ENCODE measurements around the gene VWCE. TPM values are rescaled to one million over a fixed set of nuclear protein-coding genes. Genes with fewer than 3 reads are reported as not detected.

The VWCE gene
- total and polyA plus RNA-seq, 9 of the 15 experiments (the other 6 are each of a cell fraction or from before 2014, with no cell fraction given) = 0.06 to 1.6 (median 0.63) TPM; not detected in 1

DNA sequence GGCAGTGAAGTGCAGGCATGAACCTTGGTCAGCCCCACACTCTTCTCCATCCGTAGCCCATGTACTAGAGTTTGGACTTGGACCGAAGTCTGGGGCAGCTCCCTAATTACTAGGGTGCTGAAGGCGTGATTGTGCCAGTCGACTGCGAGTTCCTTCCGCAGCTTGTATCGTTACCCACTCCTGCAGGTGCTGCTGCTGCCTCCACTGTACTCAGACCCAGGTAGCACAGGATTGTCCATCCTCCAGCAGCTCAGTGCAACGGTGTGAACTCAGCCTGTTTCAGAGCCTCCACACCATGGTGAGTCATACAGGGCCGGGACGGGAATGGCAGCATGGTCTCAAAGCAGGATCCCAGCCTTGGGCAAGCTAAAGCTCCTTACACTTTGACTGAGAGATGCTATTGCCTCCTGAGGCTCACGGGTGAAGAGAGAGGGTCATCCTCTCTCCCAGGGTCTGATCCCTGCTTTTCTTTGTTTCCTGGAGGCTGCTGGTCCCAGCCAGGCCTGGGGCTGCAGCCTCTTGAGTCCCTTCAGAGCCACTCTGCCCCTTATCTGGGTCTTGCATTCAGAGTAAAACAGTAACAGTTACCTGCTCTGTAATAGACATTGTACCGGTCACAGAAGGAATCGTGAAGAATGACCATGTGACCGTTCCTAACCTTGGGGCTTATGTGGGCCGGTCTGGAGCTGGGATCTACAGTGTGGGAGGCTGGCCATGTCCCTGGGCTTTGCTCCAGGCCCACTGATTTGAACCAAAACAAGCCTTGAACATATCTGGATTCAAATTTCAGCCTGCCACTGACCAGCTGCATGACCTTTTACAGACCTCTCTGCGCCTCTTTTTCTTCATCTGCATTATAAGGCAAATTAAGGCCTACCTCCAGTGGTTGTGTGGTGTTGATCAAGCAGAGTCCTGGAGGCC lies 39.6 kb upstream of the VWCE start (continued):
- TF ChIP-seq, protein P1, sequence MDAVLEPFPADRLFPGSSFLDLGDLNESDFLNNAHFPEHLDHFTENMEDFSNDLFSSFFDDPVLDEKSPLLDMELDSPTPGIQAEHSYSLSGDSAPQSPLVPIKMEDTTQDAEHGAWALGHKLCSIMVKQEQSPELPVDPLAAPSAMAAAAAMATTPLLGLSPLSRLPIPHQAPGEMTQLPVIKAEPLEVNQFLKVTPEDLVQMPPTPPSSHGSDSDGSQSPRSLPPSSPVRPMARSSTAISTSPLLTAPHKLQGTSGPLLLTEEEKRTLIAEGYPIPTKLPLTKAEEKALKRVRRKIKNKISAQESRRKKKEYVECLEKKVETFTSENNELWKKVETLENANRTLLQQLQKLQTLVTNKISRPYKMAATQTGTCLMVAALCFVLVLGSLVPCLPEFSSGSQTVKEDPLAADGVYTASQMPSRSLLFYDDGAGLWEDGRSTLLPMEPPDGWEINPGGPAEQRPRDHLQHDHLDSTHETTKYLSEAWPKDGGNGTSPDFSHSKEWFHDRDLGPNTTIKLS (IDR thresholded peaks at IDR 0.05; ENCODE audit: borderline replicate concordance, low read depth) = 0 out of 2 replicates have a peak, but pooled peaks have one; percentile 23
- TF ChIP-seq MAZ (CRISPR knock-in tag; conservative IDR thresholded peaks at IDR 0.05 in 1 of 2, IDR thresholded peaks at IDR 0.05 in 1 of 2) (peak in 1 of 2 experiments; percentile 28; a peak in 1 of 4 replicates), CHCHD3 (CRISPR knock-in tag; IDR thresholded peaks at IDR 0.05) (no peak), RBFOX2 (IDR thresholded peaks at IDR 0.05; ENCODE audit: low read depth, low read length) (peak; percentile 46; the same call in 1 of the 2 replicates), PCBP2 (IDR thresholded peaks at IDR 0.05; ENCODE audit: low read depth, low read length, poor library complexity, severe bottlenecking) (no peak), ZBED1 (IDR thresholded peaks at IDR 0.05) (no peak), SMAD4 (CRISPR knock-in tag; conservative IDR thresholded peaks at IDR 0.05) (peak; percentile 42; the same call in 1 of the 2 replicates), ZNF551 (CRISPR knock-in tag; IDR thresholded peaks at IDR 0.05) (no peak), KHSRP (IDR thresholded peaks at IDR 0.05) (no peak), ZFP36 (IDR thresholded peaks at IDR 0.05; ENCODE audit: low read depth, low read length, partially characterized antibody) (no peak), EGR1 (conservative IDR thresholded peaks at IDR 0.05) (peak; percentile 16; the same call in 1 of the 2 replicates), ESRRA (IDR thresholded peaks at IDR 0.05; ENCODE audit: borderline replicate concordance, low read depth) (peak; percentile 26; the same call in 1 of the 2 replicates)
- TF ChIP-seq, protein P2, sequence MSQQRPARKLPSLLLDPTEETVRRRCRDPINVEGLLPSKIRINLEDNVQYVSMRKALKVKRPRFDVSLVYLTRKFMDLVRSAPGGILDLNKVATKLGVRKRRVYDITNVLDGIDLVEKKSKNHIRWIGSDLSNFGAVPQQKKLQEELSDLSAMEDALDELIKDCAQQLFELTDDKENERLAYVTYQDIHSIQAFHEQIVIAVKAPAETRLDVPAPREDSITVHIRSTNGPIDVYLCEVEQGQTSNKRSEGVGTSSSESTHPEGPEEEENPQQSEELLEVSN (IDR thresholded peaks at IDR 0.05; ENCODE audit: borderline replicate concordance in 1 of 2, extremely low read depth in 1 of 2, insufficient read depth in 1 of 2, insufficient read length in 1 of 2, low read depth in 1 of 2, low read length in 1 of 2, poor library complexity in 1 of 2, severe bottlenecking in 1 of 2) = peak in 1 of 2 experiments; percentile 18
- TF ChIP-seq, protein P3, sequence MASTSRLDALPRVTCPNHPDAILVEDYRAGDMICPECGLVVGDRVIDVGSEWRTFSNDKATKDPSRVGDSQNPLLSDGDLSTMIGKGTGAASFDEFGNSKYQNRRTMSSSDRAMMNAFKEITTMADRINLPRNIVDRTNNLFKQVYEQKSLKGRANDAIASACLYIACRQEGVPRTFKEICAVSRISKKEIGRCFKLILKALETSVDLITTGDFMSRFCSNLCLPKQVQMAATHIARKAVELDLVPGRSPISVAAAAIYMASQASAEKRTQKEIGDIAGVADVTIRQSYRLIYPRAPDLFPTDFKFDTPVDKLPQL (IDR thresholded peaks at IDR 0.05; ENCODE audit: extremely low read depth, insufficient read length) = no peak
- TF ChIP-seq, protein P4, sequence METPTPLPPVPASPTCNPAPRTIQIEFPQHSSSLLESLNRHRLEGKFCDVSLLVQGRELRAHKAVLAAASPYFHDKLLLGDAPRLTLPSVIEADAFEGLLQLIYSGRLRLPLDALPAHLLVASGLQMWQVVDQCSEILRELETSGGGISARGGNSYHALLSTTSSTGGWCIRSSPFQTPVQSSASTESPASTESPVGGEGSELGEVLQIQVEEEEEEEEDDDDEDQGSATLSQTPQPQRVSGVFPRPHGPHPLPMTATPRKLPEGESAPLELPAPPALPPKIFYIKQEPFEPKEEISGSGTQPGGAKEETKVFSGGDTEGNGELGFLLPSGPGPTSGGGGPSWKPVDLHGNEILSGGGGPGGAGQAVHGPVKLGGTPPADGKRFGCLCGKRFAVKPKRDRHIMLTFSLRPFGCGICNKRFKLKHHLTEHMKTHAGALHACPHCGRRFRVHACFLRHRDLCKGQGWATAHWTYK (CRISPR knock-in tag; IDR thresholded peaks at IDR 0.05) = no peak
- TF ChIP-seq, protein P5, sequence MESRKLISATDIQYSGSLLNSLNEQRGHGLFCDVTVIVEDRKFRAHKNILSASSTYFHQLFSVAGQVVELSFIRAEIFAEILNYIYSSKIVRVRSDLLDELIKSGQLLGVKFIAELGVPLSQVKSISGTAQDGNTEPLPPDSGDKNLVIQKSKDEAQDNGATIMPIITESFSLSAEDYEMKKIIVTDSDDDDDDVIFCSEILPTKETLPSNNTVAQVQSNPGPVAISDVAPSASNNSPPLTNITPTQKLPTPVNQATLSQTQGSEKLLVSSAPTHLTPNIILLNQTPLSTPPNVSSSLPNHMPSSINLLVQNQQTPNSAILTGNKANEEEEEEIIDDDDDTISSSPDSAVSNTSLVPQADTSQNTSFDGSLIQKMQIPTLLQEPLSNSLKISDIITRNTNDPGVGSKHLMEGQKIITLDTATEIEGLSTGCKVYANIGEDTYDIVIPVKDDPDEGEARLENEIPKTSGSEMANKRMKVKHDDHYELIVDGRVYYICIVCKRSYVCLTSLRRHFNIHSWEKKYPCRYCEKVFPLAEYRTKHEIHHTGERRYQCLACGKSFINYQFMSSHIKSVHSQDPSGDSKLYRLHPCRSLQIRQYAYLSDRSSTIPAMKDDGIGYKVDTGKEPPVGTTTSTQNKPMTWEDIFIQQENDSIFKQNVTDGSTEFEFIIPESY (CRISPR knock-in tag; IDR thresholded peaks at IDR 0.05) = no peak
